MV-4-11 (cell line): ENCODE data around the gene B3GNT7.
"Not testable (repeated sequence)": the region's sequence is repeated elsewhere in the genome, so short reads cannot be mapped to it uniquely, and the experiment has no call there.

ENCODE experiments used
- DNase-seq: peaks from one replicate; lab custom pipeline; 2025; lab: John Stamatoyannopoulos, UW

B3GNT7 gene

GRCh38 chr2:231425811-231426703 lies 30.5 kb downstream of the B3GNT7 start:
- no peak for DNase-seq

GRCh38 chr2:231427116-231427515 lies 31.6 kb downstream of the B3GNT7 start:
- DNase-seq, result no peak

- no peak for DNase-seq
Observed at GRCh38 chr2:231429152-231429551, 33.6 kb downstream of the B3GNT7 start.

- DNase-seq, result no peak
Observed at GRCh38 chr2:231429901-231430300, 34.4 kb downstream of the B3GNT7 start.

- DNase-seq, result not testable (repeated sequence)
Observed at GRCh38 chr2:231430437-231430836, 34.9 kb downstream of the B3GNT7 start.

GRCh38 chr2:231431606-231432005 lies 36.1 kb downstream of the B3GNT7 start:
- DNase-seq, result no peak

- no peak for DNase-seq
Observed at GRCh38 chr2:231433990-231434389, 38.5 kb downstream of the B3GNT7 start.

- no peak for DNase-seq
Observed at GRCh38 chr2:231436957-231437356, 41.4 kb downstream of the B3GNT7 start.

- DNase-seq, result no peak
Observed at GRCh38 chr2:231449503-231450054, 54.1 kb downstream of the B3GNT7 start.

GRCh38 chr2:231450548-231450989 lies 55.1 kb downstream of the B3GNT7 start:
- no peak for DNase-seq
